Breast epithelium (tissue), 3 donors: Measurements from ENCODE around the gene RHOB.

ENCODE experiments used
- POLR2A ChIP-seq: fragments of 450-650 bp; IDR thresholded peaks from one replicate; pipeline ENCODE4 v1.6.1; 2016; ENCODE audit warnings: antibody characterized with exemption, mild to moderate bottlenecking, moderate library complexity
- POLR2AphosphoS5 ChIP-seq, 3 donors: sonication (generic); formaldehyde crosslinking; IDR thresholded peaks; one replicate each; pipeline ENCODE4 v1.6.1; 2017; ENCODE audit warnings: antibody characterized with exemption in 3 of 3
- TF ChIP-seq, protein P1 (sequence below), 3 donors: fragments of 450-650 bp; IDR thresholded peaks; one replicate each; pipeline ENCODE4 v1.5.1; 2016 to 2017; ENCODE audit warnings: antibody characterized with exemption in 3 of 3, mild to moderate bottlenecking in 3 of 3, moderate library complexity in 3 of 3

DNA sequence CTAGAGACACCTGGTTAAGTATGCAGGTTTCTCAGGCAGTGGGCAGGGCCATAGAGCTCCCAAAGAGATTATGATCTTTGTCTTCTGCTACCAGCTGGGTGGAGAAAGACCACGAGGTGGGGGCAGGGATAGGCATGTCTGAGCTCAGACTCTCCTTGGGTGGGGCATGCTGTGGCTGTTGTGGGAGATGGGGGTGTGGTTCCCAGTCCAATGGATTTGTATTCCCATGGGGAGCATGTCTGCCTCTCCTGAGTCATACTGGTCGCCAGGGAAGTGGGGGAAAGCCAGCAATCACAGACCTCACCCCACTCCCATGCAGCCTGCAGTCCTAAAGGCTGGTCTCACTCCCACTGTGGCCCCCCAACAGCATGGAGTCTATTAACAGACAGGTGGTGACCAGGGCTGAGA lies 31.4 kb upstream of the RHOB start:
- TF ChIP-seq POLR2A (no peak), POLR2AphosphoS5 (IDR thresholded peaks at IDR 0.05) (no peak)
- TF ChIP-seq, protein P1, sequence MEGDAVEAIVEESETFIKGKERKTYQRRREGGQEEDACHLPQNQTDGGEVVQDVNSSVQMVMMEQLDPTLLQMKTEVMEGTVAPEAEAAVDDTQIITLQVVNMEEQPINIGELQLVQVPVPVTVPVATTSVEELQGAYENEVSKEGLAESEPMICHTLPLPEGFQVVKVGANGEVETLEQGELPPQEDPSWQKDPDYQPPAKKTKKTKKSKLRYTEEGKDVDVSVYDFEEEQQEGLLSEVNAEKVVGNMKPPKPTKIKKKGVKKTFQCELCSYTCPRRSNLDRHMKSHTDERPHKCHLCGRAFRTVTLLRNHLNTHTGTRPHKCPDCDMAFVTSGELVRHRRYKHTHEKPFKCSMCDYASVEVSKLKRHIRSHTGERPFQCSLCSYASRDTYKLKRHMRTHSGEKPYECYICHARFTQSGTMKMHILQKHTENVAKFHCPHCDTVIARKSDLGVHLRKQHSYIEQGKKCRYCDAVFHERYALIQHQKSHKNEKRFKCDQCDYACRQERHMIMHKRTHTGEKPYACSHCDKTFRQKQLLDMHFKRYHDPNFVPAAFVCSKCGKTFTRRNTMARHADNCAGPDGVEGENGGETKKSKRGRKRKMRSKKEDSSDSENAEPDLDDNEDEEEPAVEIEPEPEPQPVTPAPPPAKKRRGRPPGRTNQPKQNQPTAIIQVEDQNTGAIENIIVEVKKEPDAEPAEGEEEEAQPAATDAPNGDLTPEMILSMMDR (IDR thresholded peaks at IDR 0.05) = no peak
